Measurements from ENCODE around the gene C18orf54.

C18orf54 gene

DNA sequence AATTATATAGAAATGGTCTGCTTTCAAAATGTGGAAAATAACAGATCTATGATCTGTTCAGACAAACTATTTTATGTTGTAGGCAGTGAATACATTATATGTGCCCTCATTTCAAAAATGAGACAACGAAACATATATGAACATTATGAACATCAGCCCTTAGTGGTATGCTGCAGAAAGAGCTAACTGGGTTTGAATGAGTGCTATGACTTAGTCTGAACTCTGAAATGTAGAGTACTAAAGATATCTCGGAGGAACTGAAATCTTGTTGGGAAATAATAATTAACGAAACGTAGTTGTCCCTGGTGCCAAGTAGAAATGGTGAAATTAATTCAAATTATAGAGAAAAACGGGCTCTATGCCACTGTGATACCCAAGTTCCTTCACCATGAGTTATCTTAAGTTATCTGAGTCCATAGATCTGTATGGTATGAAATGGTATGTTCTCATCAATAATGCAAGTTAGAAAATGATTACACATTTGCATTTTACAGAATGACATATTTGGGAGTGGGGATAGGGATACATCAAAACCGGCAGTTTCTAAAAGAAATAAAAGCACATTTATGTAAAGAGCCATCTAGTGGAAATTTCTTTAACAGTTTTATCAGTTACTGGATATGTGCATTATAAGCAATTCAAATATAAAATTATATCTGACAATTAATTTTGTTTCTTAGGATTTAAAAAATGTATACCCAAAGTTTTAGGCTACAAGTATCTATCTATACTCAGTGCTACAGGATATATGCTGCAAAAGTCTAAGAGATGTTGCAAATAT lies 26.7 kb upstream of the C18orf54 start:
- no peak overlapping the region for H3K4me3 ChIP-seq (ENCODE audit: low read length)
- no peak for DNase-seq (ENCODE audit: low read depth)
- TF ChIP-seq, protein P1, sequence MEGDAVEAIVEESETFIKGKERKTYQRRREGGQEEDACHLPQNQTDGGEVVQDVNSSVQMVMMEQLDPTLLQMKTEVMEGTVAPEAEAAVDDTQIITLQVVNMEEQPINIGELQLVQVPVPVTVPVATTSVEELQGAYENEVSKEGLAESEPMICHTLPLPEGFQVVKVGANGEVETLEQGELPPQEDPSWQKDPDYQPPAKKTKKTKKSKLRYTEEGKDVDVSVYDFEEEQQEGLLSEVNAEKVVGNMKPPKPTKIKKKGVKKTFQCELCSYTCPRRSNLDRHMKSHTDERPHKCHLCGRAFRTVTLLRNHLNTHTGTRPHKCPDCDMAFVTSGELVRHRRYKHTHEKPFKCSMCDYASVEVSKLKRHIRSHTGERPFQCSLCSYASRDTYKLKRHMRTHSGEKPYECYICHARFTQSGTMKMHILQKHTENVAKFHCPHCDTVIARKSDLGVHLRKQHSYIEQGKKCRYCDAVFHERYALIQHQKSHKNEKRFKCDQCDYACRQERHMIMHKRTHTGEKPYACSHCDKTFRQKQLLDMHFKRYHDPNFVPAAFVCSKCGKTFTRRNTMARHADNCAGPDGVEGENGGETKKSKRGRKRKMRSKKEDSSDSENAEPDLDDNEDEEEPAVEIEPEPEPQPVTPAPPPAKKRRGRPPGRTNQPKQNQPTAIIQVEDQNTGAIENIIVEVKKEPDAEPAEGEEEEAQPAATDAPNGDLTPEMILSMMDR (IDR thresholded peaks at IDR 0.05; ENCODE audit: insufficient read depth, low read depth, low read length, missing control alignments), result no peak

DNA sequence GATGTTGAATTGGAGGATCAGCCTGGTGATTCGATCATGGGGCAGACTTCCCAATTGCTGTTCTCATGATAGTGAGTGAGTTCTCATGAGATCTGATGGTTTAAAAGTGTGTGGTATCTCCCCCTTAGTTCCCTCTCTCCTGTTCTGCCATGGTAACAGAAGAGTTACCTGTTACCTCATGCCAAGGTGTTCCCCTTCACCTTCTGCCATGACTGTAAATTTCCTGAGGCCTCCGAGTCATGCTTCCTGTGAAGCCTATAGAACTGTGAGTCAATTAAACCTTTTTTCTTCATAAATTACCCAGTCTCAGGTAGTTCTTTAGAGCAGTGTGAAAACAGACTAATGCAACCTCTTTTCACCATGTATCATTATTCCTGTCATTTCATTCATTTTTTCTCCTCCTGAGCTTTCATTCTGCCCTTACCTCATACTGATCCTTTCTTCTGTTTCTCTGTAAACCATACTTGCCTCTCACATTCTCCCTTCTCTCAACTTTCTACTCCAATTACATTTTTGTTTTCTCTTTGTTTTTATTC lies 22.0 kb upstream of the C18orf54 start:
- TF ChIP-seq, protein P1 (IDR thresholded peaks at IDR 0.05; ENCODE audit: insufficient read depth, low read depth, low read length, missing control alignments), result no peak
- DNase-seq (ENCODE audit: low read depth), result peak; percentile 74
- no peak overlapping the region for H3K4me3 ChIP-seq (ENCODE audit: low read length)

GRCh38 chr18:54338230-54338629 lies 19.5 kb upstream of the C18orf54 start:
- DNase-seq (ENCODE audit: low read depth), result no peak
- TF ChIP-seq, protein P1 (IDR thresholded peaks at IDR 0.05; ENCODE audit: insufficient read depth, low read depth, low read length, missing control alignments), result no peak
- no peak overlapping the region for H3K4me3 ChIP-seq (ENCODE audit: low read length)

DNA sequence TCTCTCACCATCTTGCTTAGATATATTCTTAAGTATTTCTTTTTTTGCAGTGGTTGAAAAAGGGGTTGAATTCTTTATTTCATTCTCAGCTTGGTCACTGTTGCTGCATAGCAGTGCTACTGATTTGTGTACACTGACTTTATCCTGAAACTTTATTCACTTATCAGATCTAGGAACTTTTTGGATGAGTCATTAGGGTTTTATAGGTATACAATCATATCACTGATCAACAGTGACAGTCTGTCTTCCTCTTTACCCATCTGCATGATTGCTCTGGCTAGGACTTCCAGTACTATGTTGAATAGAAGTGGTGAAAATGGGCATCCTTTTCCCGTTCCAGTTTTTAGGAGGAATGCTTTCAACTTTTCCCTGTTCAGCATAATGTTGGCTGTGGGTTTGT lies 6.5 kb upstream of the C18orf54 start:
- DNase-seq (ENCODE audit: low read depth), result no peak
- H3K4me3 ChIP-seq (ENCODE audit: low read length), result no peak overlapping the region
- TF ChIP-seq, protein P1 (IDR thresholded peaks at IDR 0.05; ENCODE audit: insufficient read depth, low read depth, low read length, missing control alignments), result no peak

- TF ChIP-seq, protein P1 (IDR thresholded peaks at IDR 0.05; ENCODE audit: insufficient read depth, low read depth, low read length, missing control alignments), result no peak
- peak; percentile 33 for DNase-seq (ENCODE audit: low read depth)
- H3K4me3 ChIP-seq (ENCODE audit: low read length), result peak overlapping the region; percentile 83
Observed at GRCh38 chr18:54357082-54357659, 535 bp upstream of the C18orf54 start.

- peak; percentile 4 for DNase-seq (ENCODE audit: low read depth)
- peak overlapping the region; percentile 83 for H3K4me3 ChIP-seq (ENCODE audit: low read length)
- TF ChIP-seq, protein P1 (IDR thresholded peaks at IDR 0.05; ENCODE audit: insufficient read depth, low read depth, low read length, missing control alignments), result no peak
Observed at GRCh38 chr18:54358495-54359040, 862 bp downstream of the C18orf54 start.
